Measurements from ENCODE around the gene GPR37. TPM values are rescaled to one million over a fixed set of nuclear protein-coding genes. Genes with fewer than 3 reads are reported as not detected.

Gene GPR37
- total and polyA plus RNA-seq, 10 donors, result 0.05 to 6.2 (median 1.7) TPM; not detected in 1

- TF ChIP-seq CTCF (IDR thresholded peaks at IDR 0.05 in 8 of 11, conservative IDR thresholded peaks at IDR 0.05 in 3 of 11) (no peak), POLR2AphosphoS5 (IDR thresholded peaks at IDR 0.05) (no peak), POLR2A (IDR thresholded peaks at IDR 0.05) (no peak)
- no peak for DNase-seq
- intact Hi-C loops (cut with DNase I; ENCODE audit: low total_unique reads), result no loop called here
- no peaks in the 10 kb centered on the region for H3K36me3 ChIP-seq
- H3K9me3 ChIP-seq, result no peaks in the 10 kb centered on the region
- 83 to 97% (median 90%) methylated on average over 1 of the region's 1 CpG for WGBS, 5 donors
- no peak overlapping the region for H3K4me3 ChIP-seq
- H3K4me1 ChIP-seq, result no peaks in the 10 kb centered on the region
- no peak overlapping the region for H3K27ac ChIP-seq
- H3K27me3 ChIP-seq (replicated peaks in 1 of 7), result peaks cover 0 to 5% (median 0%) of the 10 kb centered on the region in 7 donors
Observed at GRCh38 chr7:124811341-124811740, 45.7 kb upstream of the GPR37 start.

DNA sequence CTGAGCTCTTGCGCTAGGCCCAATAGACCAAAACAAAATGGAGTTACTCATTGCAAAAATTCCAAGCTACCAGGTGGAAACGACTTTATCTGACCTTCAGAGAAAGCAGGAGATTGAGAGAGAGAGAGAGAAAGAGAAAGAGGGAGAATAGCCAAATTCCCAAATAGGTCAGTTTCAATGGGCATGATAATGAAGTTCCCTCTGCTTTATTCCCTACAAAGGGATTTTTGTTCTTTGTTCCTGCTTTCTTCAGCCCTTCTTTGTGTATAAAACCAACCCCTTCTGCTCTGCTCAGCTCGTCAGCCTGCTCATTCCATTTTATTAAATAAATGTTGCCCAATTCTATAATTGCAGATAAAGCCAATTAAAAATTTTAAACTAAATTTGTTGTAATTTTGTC, 45.0 kb upstream of the GPR37 start:
- Histone ChIP-seq H3K27me3 (replicated peaks in 1 of 7) (peaks cover 0 to 5% (median 0%) of the 10 kb centered on the region in 7 donors), H3K4me1 (no peaks in the 10 kb centered on the region), H3K27ac (no peak overlapping the region), H3K9me3 (no peaks in the 10 kb centered on the region), H3K36me3 (no peaks in the 10 kb centered on the region), H3K4me3 (no peak overlapping the region)
- TF ChIP-seq CTCF (IDR thresholded peaks at IDR 0.05 in 8 of 11, conservative IDR thresholded peaks at IDR 0.05 in 3 of 11) (no peak), POLR2A (IDR thresholded peaks at IDR 0.05) (no peak), POLR2AphosphoS5 (IDR thresholded peaks at IDR 0.05) (no peak)
- 65 to 79% (median 70%) methylated on average over 3 of the region's 3 CpGs for WGBS, 5 donors
- intact Hi-C loops (cut with DNase I; ENCODE audit: low total_unique reads), result no loop called here
- DNase-seq, result no peak

- Histone ChIP-seq H3K36me3 (no peaks in the 10 kb centered on the region), H3K4me1 (no peaks in the 10 kb centered on the region), H3K27ac (no peak overlapping the region), H3K9me3 (no peaks in the 10 kb centered on the region), H3K4me3 (no peak overlapping the region), H3K27me3 (replicated peaks in 1 of 7) (no peaks in the 10 kb centered on the region)
- WGBS, 5 donors, result 84 to 88% (median 86%) methylated on average over 5 of the region's 5 CpGs
- DNase-seq, result no peak
- TF ChIP-seq CTCF (IDR thresholded peaks at IDR 0.05 in 8 of 11, conservative IDR thresholded peaks at IDR 0.05 in 3 of 11), result no peak
- TF ChIP-seq POLR2AphosphoS5 (IDR thresholded peaks at IDR 0.05), result no peak
- no peak for TF ChIP-seq POLR2A (IDR thresholded peaks at IDR 0.05)
- intact Hi-C loops (cut with DNase I; ENCODE audit: low total_unique reads), result no loop called here
Observed at GRCh38 chr7:124808206-124808605, 42.6 kb upstream of the GPR37 start.

DNA sequence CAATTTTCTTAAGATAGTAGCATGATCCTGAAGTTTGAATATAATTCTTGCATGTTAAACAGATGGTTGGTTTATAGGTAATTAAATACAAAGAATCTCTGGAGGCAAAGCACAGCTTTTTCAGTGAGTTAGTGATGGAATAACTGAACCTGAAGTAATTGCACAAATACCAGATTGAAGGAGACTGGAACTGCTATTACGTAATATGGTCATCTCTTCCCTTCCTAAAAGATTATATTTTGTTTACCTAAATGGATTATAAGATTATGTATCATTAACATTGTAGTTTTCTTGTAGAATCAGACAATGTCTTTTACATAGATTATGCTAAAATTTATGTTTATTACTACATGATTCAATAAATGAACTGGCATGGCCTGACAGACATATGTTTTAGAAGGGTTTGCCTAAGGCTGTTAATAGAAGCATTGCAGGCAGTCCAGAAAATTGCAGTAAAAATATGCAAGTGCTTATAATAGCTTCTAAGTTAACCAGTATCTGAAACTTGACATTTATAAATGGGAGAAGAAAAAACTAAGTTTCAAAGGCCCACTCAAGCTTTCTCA, 35.8 kb upstream of the GPR37 start:
- intact Hi-C loops (cut with DNase I; ENCODE audit: low total_unique reads), result no loop called here
- H3K27me3 ChIP-seq (replicated peaks in 1 of 7), result no peaks in the 10 kb centered on the region
- no peaks in the 10 kb centered on the region for H3K36me3 ChIP-seq
- no peak for TF ChIP-seq POLR2A (IDR thresholded peaks at IDR 0.05)
- no peak for TF ChIP-seq POLR2AphosphoS5 (IDR thresholded peaks at IDR 0.05)
- TF ChIP-seq CTCF (IDR thresholded peaks at IDR 0.05 in 8 of 11, conservative IDR thresholded peaks at IDR 0.05 in 3 of 11), result no peak
- no peak overlapping the region for H3K27ac ChIP-seq
- H3K4me3 ChIP-seq, result no peak overlapping the region
- peaks cover 0 to 5% (median 0%) of the 10 kb centered on the region in 8 donors for H3K9me3 ChIP-seq
- no peaks in the 10 kb centered on the region for H3K4me1 ChIP-seq
- DNase-seq, result no peak
- 84 to 92% (median 89%) methylated on average over 1 of the region's 1 CpG for WGBS, 5 donors

Data from spleen (tissue), 11 donors.